Fibroblast of the aortic adventitia (primary cell): ENCODE measurements around the gene TMEM236. TPM values are rescaled to one million over a fixed set of nuclear protein-coding genes. Genes with fewer than 3 reads are reported as not detected.

Experiments
- DNase-seq: peaks from one replicate; pipeline ENCODE4 v3.0.0-alpha.2; 2010; ENCODE audit warnings: low read depth
- H3K4me3 ChIP-seq: 2 replicates; pipeline ENCODE4 v1.5.1; 2011; ENCODE audit warnings: low read depth, mild to moderate bottlenecking, control low read depth, low read length, moderate library complexity
- total RNA-seq: library from RNA; depleted of rRNA; stranded (reverse); fragments of >200 nt; gene quantifications from 2 replicates; pipeline ENCODE4 v1.2.3, GENCODE V29; 2012; ENCODE audit warnings: low replicate concordance
- TF ChIP-seq, protein P1 (sequence below): IDR thresholded peaks from 2 replicates; pipeline ENCODE4 v1.5.1; 2011; ENCODE audit warnings: mild to moderate bottlenecking, low read length, control low read depth, inconsistent platforms; ENCODE audit not compliant: insufficient read depth

TMEM236 gene
- total RNA-seq, 1 donor: 0.09 TPM

DNA sequence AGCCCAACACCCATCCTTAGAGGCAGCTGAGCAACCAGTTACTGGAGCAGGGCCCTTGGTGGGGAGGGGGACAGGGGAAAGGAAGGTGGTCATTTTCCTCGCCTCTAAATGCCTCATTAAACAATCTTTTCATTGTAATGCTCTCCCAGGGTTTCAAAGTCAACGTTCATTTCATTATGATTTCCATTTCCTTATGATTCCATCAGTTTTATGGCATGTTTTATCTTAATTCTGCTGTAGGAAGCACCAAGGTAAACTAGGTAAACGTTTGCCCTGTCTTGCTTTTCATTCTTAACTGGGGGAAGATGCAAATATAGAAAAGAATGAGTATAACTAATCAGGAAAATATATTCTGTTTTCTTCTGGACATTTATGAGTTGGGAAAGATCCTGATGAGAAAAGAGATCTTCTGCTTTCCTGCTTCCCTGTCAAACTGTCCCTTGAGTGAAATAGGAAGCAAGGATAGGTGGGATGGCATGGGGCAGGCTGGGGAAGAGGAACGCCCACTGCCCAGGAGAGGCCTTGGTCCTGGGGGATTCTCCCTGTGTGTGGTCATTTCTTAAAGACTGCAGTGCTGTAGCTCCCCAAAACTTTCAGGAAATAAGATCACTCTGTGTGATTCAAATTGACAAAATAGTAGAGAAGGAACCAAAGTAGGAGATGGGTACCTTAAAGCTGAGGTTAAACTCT lies 20.5 kb upstream of the TMEM236 start:
- H3K4me3 ChIP-seq: no peak overlapping the region
- TF ChIP-seq, protein P1, sequence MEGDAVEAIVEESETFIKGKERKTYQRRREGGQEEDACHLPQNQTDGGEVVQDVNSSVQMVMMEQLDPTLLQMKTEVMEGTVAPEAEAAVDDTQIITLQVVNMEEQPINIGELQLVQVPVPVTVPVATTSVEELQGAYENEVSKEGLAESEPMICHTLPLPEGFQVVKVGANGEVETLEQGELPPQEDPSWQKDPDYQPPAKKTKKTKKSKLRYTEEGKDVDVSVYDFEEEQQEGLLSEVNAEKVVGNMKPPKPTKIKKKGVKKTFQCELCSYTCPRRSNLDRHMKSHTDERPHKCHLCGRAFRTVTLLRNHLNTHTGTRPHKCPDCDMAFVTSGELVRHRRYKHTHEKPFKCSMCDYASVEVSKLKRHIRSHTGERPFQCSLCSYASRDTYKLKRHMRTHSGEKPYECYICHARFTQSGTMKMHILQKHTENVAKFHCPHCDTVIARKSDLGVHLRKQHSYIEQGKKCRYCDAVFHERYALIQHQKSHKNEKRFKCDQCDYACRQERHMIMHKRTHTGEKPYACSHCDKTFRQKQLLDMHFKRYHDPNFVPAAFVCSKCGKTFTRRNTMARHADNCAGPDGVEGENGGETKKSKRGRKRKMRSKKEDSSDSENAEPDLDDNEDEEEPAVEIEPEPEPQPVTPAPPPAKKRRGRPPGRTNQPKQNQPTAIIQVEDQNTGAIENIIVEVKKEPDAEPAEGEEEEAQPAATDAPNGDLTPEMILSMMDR: no peak
- DNase-seq: no peak

DNA sequence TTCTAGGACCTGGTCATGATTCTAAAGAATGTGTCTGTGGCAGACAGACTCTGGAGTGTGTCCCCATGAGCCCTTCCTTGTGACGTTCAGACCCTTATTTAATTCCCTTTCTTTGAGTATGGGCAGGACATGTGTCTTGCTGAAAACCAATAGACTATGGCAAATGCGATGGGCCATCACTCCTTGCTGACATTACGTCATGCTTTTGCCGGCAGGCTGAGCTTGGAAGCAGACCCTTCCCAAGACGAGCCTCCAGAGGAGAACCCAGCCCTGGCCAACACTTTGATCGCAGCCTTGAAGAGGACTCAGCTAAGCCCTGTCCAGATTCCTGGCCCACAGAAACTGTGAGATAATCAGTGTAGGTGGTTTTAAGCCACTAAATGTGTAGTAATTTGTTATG lies 18.4 kb upstream of the TMEM236 start:
- no peak for DNase-seq
- TF ChIP-seq, protein P1: no peak
- no peak overlapping the region for H3K4me3 ChIP-seq

- TF ChIP-seq, protein P1: no peak
- no peak overlapping the region for H3K4me3 ChIP-seq
- DNase-seq: no peak
Measured at GRCh38 chr10:17734432-17735080, 17.4 kb upstream of the TMEM236 start.

GRCh38 chr10:17735166-17735941 lies 16.6 kb upstream of the TMEM236 start:
- TF ChIP-seq, protein P1: no peak
- DNase-seq: peak; percentile 67
- no peak overlapping the region for H3K4me3 ChIP-seq

- H3K4me3 ChIP-seq: no peak overlapping the region
- TF ChIP-seq, protein P1: no peak
- DNase-seq: no peak
Measured at GRCh38 chr10:17736223-17736622, 15.8 kb upstream of the TMEM236 start.

GRCh38 chr10:17737027-17737965 lies 14.7 kb upstream of the TMEM236 start:
- no peak overlapping the region for H3K4me3 ChIP-seq
- DNase-seq: peak; percentile 71
- TF ChIP-seq, protein P1: peak; percentile 49
